ENCODE measurements around the gene PTPRT.

DNA sequence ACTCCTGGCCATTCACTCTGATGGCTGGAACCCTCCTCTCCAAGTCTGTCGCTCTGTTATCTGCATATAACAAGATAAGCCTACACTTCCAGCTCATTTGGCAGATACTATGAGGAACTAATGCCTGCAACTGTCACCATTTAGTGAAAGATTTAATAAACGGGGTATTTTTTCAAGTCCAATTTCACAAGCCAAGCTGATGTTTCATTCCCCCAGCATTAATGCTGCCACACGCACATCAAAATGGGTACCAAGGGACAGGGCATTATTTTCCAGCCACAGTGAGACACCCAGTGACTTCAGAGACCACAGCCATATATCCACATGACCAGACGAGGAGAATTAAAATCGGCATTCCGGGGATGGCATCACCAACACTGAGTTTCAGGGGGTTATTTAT, 175.5 kb downstream of the PTPRT start:
- TF ChIP-seq, protein P1, sequence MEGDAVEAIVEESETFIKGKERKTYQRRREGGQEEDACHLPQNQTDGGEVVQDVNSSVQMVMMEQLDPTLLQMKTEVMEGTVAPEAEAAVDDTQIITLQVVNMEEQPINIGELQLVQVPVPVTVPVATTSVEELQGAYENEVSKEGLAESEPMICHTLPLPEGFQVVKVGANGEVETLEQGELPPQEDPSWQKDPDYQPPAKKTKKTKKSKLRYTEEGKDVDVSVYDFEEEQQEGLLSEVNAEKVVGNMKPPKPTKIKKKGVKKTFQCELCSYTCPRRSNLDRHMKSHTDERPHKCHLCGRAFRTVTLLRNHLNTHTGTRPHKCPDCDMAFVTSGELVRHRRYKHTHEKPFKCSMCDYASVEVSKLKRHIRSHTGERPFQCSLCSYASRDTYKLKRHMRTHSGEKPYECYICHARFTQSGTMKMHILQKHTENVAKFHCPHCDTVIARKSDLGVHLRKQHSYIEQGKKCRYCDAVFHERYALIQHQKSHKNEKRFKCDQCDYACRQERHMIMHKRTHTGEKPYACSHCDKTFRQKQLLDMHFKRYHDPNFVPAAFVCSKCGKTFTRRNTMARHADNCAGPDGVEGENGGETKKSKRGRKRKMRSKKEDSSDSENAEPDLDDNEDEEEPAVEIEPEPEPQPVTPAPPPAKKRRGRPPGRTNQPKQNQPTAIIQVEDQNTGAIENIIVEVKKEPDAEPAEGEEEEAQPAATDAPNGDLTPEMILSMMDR (IDR thresholded peaks at IDR 0.05): no peak
- TF ChIP-seq POLR2A (IDR thresholded peaks at IDR 0.05) (no peak), POLR2AphosphoS5 (IDR thresholded peaks at IDR 0.05; ENCODE audit: insufficient read depth in 1 of 2, low read depth in 1 of 2) (no peak)
